ENCODE results near the gene H2BW2. TPM values are rescaled to one million over a fixed set of nuclear protein-coding genes. Genes with fewer than 3 reads are reported as not detected.
"Not testable (repeated sequence)": the region's sequence is repeated elsewhere in the genome, so short reads cannot be mapped to it uniquely, and the experiment has no call there.

The H2BW2 gene
- total RNA-seq, 1 donor from 2014 or later: not detected

DNA sequence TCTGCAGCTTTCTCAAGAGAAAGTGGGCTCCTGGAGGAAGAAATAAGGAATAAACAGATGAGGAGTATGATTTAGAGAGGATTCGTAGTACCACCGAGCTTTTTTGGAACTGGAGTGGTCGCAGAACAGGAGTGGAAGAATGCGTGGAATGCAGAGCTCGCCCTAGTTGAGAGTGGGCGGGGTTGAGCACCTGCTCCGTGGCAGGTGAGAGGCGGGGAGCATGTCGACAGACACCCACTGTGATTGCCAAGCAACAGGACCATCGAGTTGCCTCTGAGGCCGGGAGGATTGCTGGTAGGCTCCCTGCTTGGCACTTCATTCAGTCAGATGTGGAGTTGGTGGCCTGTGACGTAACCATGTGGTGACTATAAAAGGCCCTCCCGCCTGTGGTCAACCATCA, 15.2 kb downstream of the H2BW2 start:
- not testable (repeated sequence) for H3K27ac ChIP-seq (ENCODE audit: low read depth, low read length); H3K4me1 ChIP-seq (ENCODE audit: control insufficient read depth in 3 of 3, insufficient read depth in 3 of 3, low read length in 3 of 3)

DNA sequence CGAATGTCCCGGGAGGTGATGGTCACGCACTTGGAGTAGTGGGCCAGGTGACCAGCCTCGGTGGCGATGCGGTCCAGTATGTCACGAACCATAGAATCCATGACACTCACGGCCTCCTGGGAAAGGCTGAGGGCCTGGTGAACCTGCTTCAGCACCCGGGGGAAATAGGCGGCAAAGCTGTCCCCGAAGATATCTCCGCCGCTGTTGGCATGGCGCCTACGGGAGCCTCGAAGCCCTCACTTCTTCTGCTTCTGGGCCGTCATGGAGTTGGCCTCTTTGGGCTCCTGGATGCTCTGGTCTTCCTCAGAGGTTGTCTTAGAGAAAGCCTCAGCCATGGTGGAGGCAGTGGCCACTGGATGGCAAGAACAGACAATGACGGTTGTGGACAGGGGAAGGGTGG, 22.9 kb downstream of the H2BW2 start:
- not testable (repeated sequence) for H3K27me3 ChIP-seq (ENCODE audit: control insufficient read depth in 3 of 3, insufficient read depth in 3 of 3, low read length in 3 of 3); H3K4me3 ChIP-seq (ENCODE audit: low read length in 3 of 3); H3K9ac ChIP-seq (ENCODE audit: low read depth in 1 of 3, low read length in 3 of 3); H3K36me3 ChIP-seq (ENCODE audit: control insufficient read depth in 3 of 3, insufficient read depth in 3 of 3, low read length in 3 of 3); H3K4me1 ChIP-seq (ENCODE audit: control insufficient read depth in 3 of 3, insufficient read depth in 3 of 3, low read length in 3 of 3); H3K27ac ChIP-seq (ENCODE audit: low read depth, low read length); H3K9me3 ChIP-seq (ENCODE audit: control insufficient read depth in 3 of 3, low read length in 3 of 3)

More for the DNA sequence above, 15.2 kb downstream of the H2BW2 start:
- not testable (repeated sequence) for H3K9me3 ChIP-seq (ENCODE audit: control insufficient read depth in 3 of 3, low read length in 3 of 3); H3K27me3 ChIP-seq (ENCODE audit: control insufficient read depth in 3 of 3, insufficient read depth in 3 of 3, low read length in 3 of 3); H3K36me3 ChIP-seq (ENCODE audit: control insufficient read depth in 3 of 3, insufficient read depth in 3 of 3, low read length in 3 of 3); H3K9ac ChIP-seq (ENCODE audit: low read depth in 1 of 3, low read length in 3 of 3); H3K4me3 ChIP-seq (ENCODE audit: low read length in 3 of 3)

DNA sequence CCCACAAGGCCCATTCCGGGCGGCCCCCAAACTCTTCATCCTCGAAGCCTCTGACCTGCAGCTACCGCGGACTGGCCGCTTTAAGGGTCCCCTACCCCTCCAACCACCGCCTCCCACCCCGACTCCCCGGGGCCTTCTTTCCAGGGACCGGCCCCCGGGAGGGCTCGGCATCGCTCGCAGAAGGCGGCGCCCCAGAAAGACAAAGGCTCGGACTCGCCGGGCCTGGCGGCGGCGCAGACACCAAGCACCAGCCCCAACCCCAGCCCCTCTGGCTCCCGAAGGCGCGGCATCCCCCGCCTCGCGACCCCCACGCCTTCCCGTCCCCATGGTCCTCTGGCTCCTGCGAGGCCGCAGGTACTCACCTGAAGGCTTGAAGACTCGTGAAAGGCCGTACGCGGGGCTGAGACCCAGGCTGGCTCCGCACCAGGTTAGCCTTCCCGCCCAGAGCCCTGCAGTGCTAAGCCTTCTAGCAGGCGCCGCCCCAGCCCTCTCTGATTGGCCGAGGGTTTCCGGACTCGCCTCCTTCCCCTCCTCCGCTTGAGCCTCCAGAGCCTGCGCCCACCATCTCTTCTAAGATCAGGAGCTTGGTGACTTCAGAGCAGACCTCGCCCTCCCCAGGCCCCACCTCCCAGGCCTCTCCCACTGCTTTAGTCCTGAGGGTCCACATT, 36.2 kb downstream of the H2BW2 start, which contains the start of gene TMSB15C:
Gene TMSB15C, minus strand, starts transcription at position 459 of the 668 bp plus-strand sequence.
- H3K4me3 ChIP-seq (ENCODE audit: low read length in 3 of 3); H3K36me3 ChIP-seq (ENCODE audit: control insufficient read depth in 3 of 3, insufficient read depth in 3 of 3, low read length in 3 of 3); H3K27me3 ChIP-seq (ENCODE audit: control insufficient read depth in 3 of 3, insufficient read depth in 3 of 3, low read length in 3 of 3); H3K9ac ChIP-seq (ENCODE audit: low read depth in 1 of 3, low read length in 3 of 3); H3K4me1 ChIP-seq (ENCODE audit: control insufficient read depth in 3 of 3, insufficient read depth in 3 of 3, low read length in 3 of 3); H3K9me3 ChIP-seq (ENCODE audit: control insufficient read depth in 3 of 3, low read length in 3 of 3); H3K27ac ChIP-seq (ENCODE audit: low read depth, low read length): not testable (repeated sequence)

DNA sequence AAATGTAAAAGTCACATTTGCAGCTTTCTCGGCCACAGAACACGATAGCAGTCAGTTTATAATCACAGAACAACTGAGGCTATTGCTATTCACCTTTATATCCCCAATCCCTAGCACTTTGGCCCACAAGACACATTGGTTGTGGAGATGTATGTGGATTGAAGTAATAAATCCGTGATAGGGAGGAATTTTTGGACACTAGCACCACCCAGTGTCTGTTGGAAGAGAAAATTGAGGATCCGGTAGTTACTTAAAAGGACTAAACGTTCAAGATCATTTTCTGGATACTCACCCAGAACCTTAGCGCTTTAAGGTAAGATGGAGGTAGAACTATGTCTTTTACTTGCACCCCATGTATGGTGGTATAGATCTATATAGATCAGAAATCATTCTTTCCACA, 38.1 kb downstream of the H2BW2 start:
- not testable (repeated sequence) for H3K9ac ChIP-seq (ENCODE audit: low read depth in 1 of 3, low read length in 3 of 3); H3K36me3 ChIP-seq (ENCODE audit: control insufficient read depth in 3 of 3, insufficient read depth in 3 of 3, low read length in 3 of 3); H3K4me3 ChIP-seq (ENCODE audit: low read length in 3 of 3); H3K9me3 ChIP-seq (ENCODE audit: control insufficient read depth in 3 of 3, low read length in 3 of 3); H3K27ac ChIP-seq (ENCODE audit: low read depth, low read length); H3K4me1 ChIP-seq (ENCODE audit: control insufficient read depth in 3 of 3, insufficient read depth in 3 of 3, low read length in 3 of 3); H3K27me3 ChIP-seq (ENCODE audit: control insufficient read depth in 3 of 3, insufficient read depth in 3 of 3, low read length in 3 of 3)

DNA sequence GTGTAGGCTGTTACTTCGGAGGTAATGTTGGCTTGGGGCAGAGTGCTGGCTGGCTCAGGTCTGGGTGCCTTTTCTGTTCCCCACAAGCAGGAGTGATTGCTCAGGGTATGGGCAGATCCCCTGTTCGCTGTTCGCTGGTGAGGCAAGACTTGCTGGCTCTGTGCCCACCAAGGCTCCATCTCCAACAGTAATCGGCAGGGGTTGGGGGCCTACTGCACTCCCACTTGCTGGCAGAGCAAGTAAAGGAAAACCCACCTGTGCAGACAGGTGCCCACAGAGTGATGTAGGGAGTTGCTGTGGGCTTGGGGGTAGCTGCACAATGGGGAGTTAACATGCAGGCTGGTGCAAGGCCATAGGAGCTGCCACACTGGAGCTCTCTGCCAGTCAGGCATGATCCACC, 44.3 kb downstream of the H2BW2 start:
- Histone ChIP-seq H3K9me3 (ENCODE audit: control insufficient read depth in 3 of 3, low read length in 3 of 3) (no peaks in the 10 kb centered on the region), H3K4me1 (ENCODE audit: control insufficient read depth in 3 of 3, insufficient read depth in 3 of 3, low read length in 3 of 3) (no peaks in the 10 kb centered on the region), H3K9ac (ENCODE audit: low read depth in 1 of 3, low read length in 3 of 3) (no peak overlapping the region), H3K36me3 (ENCODE audit: control insufficient read depth in 3 of 3, insufficient read depth in 3 of 3, low read length in 3 of 3) (no peaks in the 10 kb centered on the region), H3K27me3 (ENCODE audit: control insufficient read depth in 3 of 3, insufficient read depth in 3 of 3, low read length in 3 of 3) (peaks cover 0 to 8% (median 0%) of the 10 kb centered on the region in 3 donors), H3K27ac (ENCODE audit: low read depth, low read length) (no peak overlapping the region), H3K4me3 (ENCODE audit: low read length in 3 of 3) (no peak overlapping the region)

DNA sequence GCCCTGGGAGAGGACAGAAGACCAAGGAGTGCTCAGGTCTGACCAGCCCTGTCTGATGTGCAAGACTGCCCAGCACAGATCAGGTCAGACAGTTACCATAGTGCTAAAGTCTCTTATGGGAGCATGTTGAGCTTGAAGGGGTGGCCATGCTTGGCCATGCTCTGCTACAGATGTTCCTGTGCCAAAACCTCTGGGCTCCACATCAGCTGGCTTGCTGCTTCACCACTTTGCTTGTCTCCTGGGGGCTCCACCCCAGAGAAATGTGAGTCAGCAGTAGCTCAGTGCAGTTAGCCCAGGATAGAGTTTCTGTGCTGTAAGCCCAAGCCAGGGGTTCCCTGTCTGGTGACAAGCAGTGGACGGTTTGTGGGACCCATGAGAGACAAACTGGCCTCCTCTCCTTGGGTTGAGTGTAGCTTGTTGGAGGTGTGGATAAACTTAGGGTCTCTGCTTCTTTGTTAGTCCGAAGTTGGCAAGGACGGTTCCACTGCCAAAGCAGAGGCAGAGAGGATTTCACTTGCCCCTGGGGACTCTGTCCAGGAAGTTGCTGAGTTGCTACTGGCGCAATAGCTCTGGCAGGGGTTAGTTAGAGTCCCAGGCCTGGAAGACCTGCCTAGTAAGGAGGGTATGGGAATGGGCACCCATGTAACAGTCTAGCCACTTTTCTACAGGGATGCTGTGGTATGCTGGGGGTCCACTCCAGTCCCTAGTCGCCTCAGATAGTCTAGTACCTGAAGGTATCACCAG, 45.0 kb downstream of the H2BW2 start:
- no peak overlapping the region for H3K27ac ChIP-seq (ENCODE audit: low read depth, low read length)
- no peaks in the 10 kb centered on the region for H3K36me3 ChIP-seq (ENCODE audit: control insufficient read depth in 3 of 3, insufficient read depth in 3 of 3, low read length in 3 of 3)
- H3K4me3 ChIP-seq (ENCODE audit: low read length in 3 of 3): no peak overlapping the region
- peaks cover 0 to 12% (median 0%) of the 10 kb centered on the region in 3 donors for H3K27me3 ChIP-seq (ENCODE audit: control insufficient read depth in 3 of 3, insufficient read depth in 3 of 3, low read length in 3 of 3)
- H3K9me3 ChIP-seq (ENCODE audit: control insufficient read depth in 3 of 3, low read length in 3 of 3): no peaks in the 10 kb centered on the region
- no peak overlapping the region for H3K9ac ChIP-seq (ENCODE audit: low read depth in 1 of 3, low read length in 3 of 3)
- no peaks in the 10 kb centered on the region for H3K4me1 ChIP-seq (ENCODE audit: control insufficient read depth in 3 of 3, insufficient read depth in 3 of 3, low read length in 3 of 3)

DNA sequence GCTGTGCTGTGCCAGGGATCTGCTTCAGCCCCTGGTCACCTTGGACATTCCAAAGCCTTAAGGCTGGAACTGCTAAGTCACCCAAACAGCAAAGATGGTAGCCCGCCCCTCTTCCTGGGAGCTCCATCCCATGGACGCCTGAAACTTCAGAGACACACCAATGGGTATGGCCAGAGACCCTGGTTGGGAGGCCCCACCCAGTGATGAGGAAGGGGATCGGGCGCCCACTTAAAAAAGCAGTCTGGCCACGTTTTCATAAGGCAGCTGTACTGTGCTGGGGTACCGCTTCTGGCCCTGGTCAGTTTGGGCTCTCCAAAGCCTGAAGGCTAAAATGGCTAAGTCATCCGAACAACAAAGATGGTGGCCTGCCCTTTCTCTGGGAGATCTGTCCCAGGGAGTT, 45.7 kb downstream of the H2BW2 start:
- Histone ChIP-seq H3K9me3 (ENCODE audit: control insufficient read depth in 3 of 3, low read length in 3 of 3) (no peaks in the 10 kb centered on the region), H3K27ac (ENCODE audit: low read depth, low read length) (no peak overlapping the region), H3K4me1 (ENCODE audit: control insufficient read depth in 3 of 3, insufficient read depth in 3 of 3, low read length in 3 of 3) (no peaks in the 10 kb centered on the region), H3K9ac (ENCODE audit: low read depth in 1 of 3, low read length in 3 of 3) (no peak overlapping the region), H3K36me3 (ENCODE audit: control insufficient read depth in 3 of 3, insufficient read depth in 3 of 3, low read length in 3 of 3) (no peaks in the 10 kb centered on the region), H3K27me3 (ENCODE audit: control insufficient read depth in 3 of 3, insufficient read depth in 3 of 3, low read length in 3 of 3) (peaks cover 0 to 12% (median 0%) of the 10 kb centered on the region in 3 donors), H3K4me3 (ENCODE audit: low read length in 3 of 3) (no peak overlapping the region)

DNA sequence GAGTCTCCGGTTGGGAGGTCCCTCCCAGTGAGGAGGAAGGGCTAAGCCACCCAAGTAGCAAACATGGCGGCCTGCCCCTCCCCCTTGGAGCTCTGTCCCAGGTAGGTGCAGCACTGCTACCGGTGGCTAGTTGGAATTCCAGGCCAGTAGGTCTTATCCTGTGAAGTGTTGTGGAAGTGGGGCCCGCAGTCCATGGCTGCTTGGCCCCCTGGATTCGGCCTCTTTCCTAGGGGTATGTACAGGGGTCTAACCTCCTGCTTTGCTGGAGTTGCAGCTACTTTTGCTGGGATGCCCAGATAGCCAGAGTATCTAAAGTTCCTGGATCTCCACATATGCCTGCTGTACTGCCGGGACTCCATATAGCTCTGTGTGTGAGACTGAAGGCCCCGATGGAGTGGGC, 46.2 kb downstream of the H2BW2 start:
- no peak overlapping the region for H3K9ac ChIP-seq (ENCODE audit: low read depth in 1 of 3, low read length in 3 of 3)
- H3K36me3 ChIP-seq (ENCODE audit: control insufficient read depth in 3 of 3, insufficient read depth in 3 of 3, low read length in 3 of 3): no peaks in the 10 kb centered on the region
- H3K27ac ChIP-seq (ENCODE audit: low read depth, low read length): no peak overlapping the region
- no peaks in the 10 kb centered on the region for H3K4me1 ChIP-seq (ENCODE audit: control insufficient read depth in 3 of 3, insufficient read depth in 3 of 3, low read length in 3 of 3)
- H3K4me3 ChIP-seq (ENCODE audit: low read length in 3 of 3): no peak overlapping the region
- peaks cover 0 to 12% (median 0%) of the 10 kb centered on the region in 3 donors for H3K27me3 ChIP-seq (ENCODE audit: control insufficient read depth in 3 of 3, insufficient read depth in 3 of 3, low read length in 3 of 3)
- H3K9me3 ChIP-seq (ENCODE audit: control insufficient read depth in 3 of 3, low read length in 3 of 3): no peaks in the 10 kb centered on the region

Other genes starting within 250 kb of the H2BW2 start
- gene RAB9B, start 207.7 kb upstream of the H2BW2 start, total RNA-seq: 19.8 TPM
- 5.2 TPM for gene TMSB15B, start 77.3 kb upstream of the H2BW2 start, total RNA-seq
- not detected for gene H2BW1, start 26.2 kb upstream of the H2BW2 start, total RNA-seq
- gene TMSB15C, start 36.3 kb downstream of the H2BW2 start, total RNA-seq: 7.8 TPM
- gene ZCCHC18, start 72.6 kb downstream of the H2BW2 start, total RNA-seq: 0.52 TPM
- gene SLC25A53, start 117.1 kb downstream of the H2BW2 start, total RNA-seq: 10.4 TPM
- 14.6 TPM for gene FAM199X, start 126.5 kb downstream of the H2BW2 start, total RNA-seq
- not detected for gene ESX1, start 215.0 kb downstream of the H2BW2 start, total RNA-seq